Parathyroid adenoma (tissue), 2 donors: ENCODE measurements around the gene LINGO3.

Source experiments
- H2AFZ ChIP-seq: fragments of 300-600 bp; sonication (generic); one replicate; pipeline ENCODE4 v1.7.0; 2017; ENCODE audit warnings: antibody characterized with exemption, mild to moderate bottlenecking
- H3K27ac ChIP-seq: fragments of 300-600 bp; sonication (generic); one replicate; pipeline ENCODE4 v1.7.0; 2017
- H3K27me3 ChIP-seq: fragments of 300-600 bp; sonication (generic); one replicate; pipeline ENCODE4 v1.7.0; 2017; ENCODE audit warnings: low read length; ENCODE audit not compliant: control insufficient read depth, insufficient read depth
- H3K36me3 ChIP-seq: fragments of 300-600 bp; sonication (generic); one replicate; pipeline ENCODE4 v1.7.0; 2017; ENCODE audit warnings: low read length; ENCODE audit not compliant: control insufficient read depth, insufficient read depth
- H3K4me1 ChIP-seq: fragments of 300-600 bp; sonication (generic); one replicate; pipeline ENCODE4 v1.7.0; 2017; ENCODE audit warnings: control low read depth
- H3K4me2 ChIP-seq: fragments of 300-600 bp; sonication (generic); one replicate; pipeline ENCODE4 v1.7.0; 2017; ENCODE audit warnings: low read length
- H3K4me3 ChIP-seq: fragments of 300-600 bp; sonication (generic); one replicate; pipeline ENCODE4 v1.7.0; 2017; ENCODE audit warnings: low read depth, low read length
- H3K79me2 ChIP-seq: fragments of 300-600 bp; sonication (generic); one replicate; pipeline ENCODE4 v1.7.0; 2017; ENCODE audit warnings: control low read depth
- H3K9ac ChIP-seq: fragments of 300-600 bp; sonication (generic); one replicate; pipeline ENCODE4 v1.7.0; 2017; ENCODE audit warnings: mild to moderate bottlenecking
- H3K9me3 ChIP-seq: fragments of 300-600 bp; sonication (generic); one replicate; pipeline ENCODE4 v1.7.0; 2017; ENCODE audit warnings: low read length; ENCODE audit not compliant: control insufficient read depth
- CTCF ChIP-seq: fragments of 300-600 bp; sonication (generic); IDR thresholded peaks from one replicate; pipeline ENCODE4 v1.7.0; 2017; ENCODE audit warnings: antibody characterized with exemption, mild to moderate bottlenecking
- donor health status: primary hyperparathyroidism.

LINGO3 gene

GRCh38 chr19:2353887-2354592, 46.1 kb upstream of the LINGO3 start:
- Histone ChIP-seq H3K36me3 (no peaks in the 10 kb centered on the region), H3K27ac (no peak overlapping the region), H3K4me3 (no peak overlapping the region), H3K9me3 (no peaks in the 10 kb centered on the region), H3K4me2 (no peak overlapping the region), H3K79me2 (no peaks in the 10 kb centered on the region), H3K4me1 (no peaks in the 10 kb centered on the region), H3K9ac (no peak overlapping the region), H3K27me3 (no peaks in the 10 kb centered on the region), H2AFZ (no peak overlapping the region)
- no peak for TF ChIP-seq CTCF

GRCh38 chr19:2353159-2353886, 45.4 kb upstream of the LINGO3 start:
- TF ChIP-seq CTCF, result no peak

GRCh38 chr19:2352121-2352520, 44.2 kb upstream of the LINGO3 start:
- Histone ChIP-seq H3K4me3 (no peak overlapping the region), H3K9me3 (no peaks in the 10 kb centered on the region), H3K9ac (no peak overlapping the region), H3K79me2 (no peaks in the 10 kb centered on the region), H3K4me1 (no peaks in the 10 kb centered on the region), H3K36me3 (no peaks in the 10 kb centered on the region), H2AFZ (no peak overlapping the region), H3K27me3 (no peaks in the 10 kb centered on the region), H3K27ac (no peak overlapping the region), H3K4me2 (no peak overlapping the region)
- TF ChIP-seq CTCF, result no peak

More at GRCh38 chr19:2353159-2353886, 45.4 kb upstream of the LINGO3 start:
- Histone ChIP-seq H3K4me3 (no peak overlapping the region), H3K4me2 (no peak overlapping the region), H3K36me3 (no peaks in the 10 kb centered on the region), H3K27me3 (no peaks in the 10 kb centered on the region), H2AFZ (no peak overlapping the region), H3K27ac (no peak overlapping the region), H3K79me2 (no peaks in the 10 kb centered on the region), H3K9ac (no peak overlapping the region), H3K4me1 (no peaks in the 10 kb centered on the region), H3K9me3 (no peaks in the 10 kb centered on the region)

- no peaks in the 10 kb centered on the region for H3K27me3 ChIP-seq
- no peak overlapping the region for H3K9ac ChIP-seq
- no peaks in the 10 kb centered on the region for H3K4me1 ChIP-seq
- H3K9me3 ChIP-seq, result no peaks in the 10 kb centered on the region
- H3K4me2 ChIP-seq, result no peak overlapping the region
- no peak overlapping the region for H3K27ac ChIP-seq
- no peak for TF ChIP-seq CTCF
- no peaks in the 10 kb centered on the region for H3K36me3 ChIP-seq
- no peak overlapping the region for H3K4me3 ChIP-seq
- H2AFZ ChIP-seq, result no peak overlapping the region
- H3K79me2 ChIP-seq, result no peaks in the 10 kb centered on the region
Measured at GRCh38 chr19:2351591-2351990, 43.6 kb upstream of the LINGO3 start.
